ENCODE measurements around the gene PCID2. TPM values are rescaled to one million over a fixed set of nuclear protein-coding genes. Genes with fewer than 3 reads are reported as not detected.

Gene PCID2
- total RNA-seq, 1 donor from 2014 or later: 44.9 TPM

DNA sequence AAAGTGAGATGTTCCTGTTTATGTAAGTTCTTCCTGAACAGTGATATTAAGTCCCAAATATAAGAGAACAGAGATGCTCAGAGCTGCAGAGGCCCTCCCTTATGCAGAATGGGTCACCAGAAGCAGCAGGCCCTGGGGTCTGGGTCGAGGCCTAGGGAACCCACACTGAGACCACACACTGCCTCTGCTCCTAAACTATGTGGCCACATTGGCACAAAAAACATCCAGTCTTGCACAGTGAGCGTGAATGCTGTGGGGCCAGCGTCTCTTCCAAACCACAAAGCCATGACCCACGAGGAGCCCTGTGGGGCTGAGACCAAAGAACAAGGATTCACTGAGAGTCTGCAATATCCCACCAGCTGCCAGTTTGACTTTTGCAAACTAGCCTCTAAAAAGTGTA, 26.4 kb downstream of the PCID2 start:
- Histone ChIP-seq H3K4me1 (no peaks in the 10 kb centered on the region), H3K36me3 (peaks cover 0 to 64% of the 10 kb centered on the region in 2 donors), H3K27ac (no peak overlapping the region), H3K4me3 (no peak overlapping the region), H3K27me3 (no peaks in the 10 kb centered on the region), H3K9me3 (no peaks in the 10 kb centered on the region)
- TF ChIP-seq, protein P1, sequence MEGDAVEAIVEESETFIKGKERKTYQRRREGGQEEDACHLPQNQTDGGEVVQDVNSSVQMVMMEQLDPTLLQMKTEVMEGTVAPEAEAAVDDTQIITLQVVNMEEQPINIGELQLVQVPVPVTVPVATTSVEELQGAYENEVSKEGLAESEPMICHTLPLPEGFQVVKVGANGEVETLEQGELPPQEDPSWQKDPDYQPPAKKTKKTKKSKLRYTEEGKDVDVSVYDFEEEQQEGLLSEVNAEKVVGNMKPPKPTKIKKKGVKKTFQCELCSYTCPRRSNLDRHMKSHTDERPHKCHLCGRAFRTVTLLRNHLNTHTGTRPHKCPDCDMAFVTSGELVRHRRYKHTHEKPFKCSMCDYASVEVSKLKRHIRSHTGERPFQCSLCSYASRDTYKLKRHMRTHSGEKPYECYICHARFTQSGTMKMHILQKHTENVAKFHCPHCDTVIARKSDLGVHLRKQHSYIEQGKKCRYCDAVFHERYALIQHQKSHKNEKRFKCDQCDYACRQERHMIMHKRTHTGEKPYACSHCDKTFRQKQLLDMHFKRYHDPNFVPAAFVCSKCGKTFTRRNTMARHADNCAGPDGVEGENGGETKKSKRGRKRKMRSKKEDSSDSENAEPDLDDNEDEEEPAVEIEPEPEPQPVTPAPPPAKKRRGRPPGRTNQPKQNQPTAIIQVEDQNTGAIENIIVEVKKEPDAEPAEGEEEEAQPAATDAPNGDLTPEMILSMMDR (IDR thresholded peaks at IDR 0.05): no peak
- TF ChIP-seq POLR2AphosphoS5 (IDR thresholded peaks at IDR 0.05; ENCODE audit: insufficient read depth in 1 of 2, low read depth in 1 of 2) (no peak), POLR2A (IDR thresholded peaks at IDR 0.05) (no peak)
- DNase-seq (ENCODE audit: extremely low spot score in 2 of 2): no peak
- intact Hi-C loops (cut with DNase I): no loop called here

DNA sequence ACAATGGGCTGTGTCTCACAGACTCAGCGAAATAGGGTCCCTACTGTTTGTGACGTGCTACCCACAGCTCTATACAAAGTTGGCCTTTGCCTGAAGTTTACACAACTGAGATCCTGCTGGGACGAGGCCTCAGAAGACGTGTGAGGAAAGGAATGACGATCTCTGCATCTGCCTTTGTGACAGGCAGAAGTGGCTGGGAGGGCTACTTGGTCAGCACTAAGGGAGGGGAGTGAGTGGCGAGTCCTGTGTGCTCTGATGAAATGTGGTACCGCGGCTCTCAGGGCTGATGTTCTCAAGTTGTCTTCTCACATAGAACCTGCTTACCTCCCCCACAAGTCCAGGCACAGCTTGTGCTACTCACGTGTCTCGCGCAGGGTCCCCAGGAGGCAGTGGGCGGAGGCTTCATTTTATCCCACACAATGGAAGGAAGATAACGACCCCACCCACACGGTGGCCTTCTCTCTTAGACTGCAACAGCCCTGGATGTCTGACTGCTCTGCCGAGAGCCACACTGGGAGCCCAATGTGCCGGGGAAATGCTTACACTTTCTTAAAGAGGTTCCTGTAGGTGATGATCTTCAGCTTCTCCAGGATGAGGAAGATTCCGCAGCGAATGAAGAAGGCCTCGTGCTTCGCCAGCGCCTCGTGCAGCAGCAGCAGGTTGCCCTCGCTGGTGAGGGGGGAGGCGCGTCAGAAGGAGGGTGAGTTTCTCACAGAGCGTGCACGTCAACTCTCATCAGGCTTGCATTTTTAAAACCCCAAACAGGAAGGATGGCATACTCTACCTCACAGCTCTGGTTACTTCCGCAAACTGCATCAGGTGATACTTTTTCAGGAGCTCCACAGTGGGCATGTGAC, 28.9 kb downstream of the PCID2 start:
- no peaks in the 10 kb centered on the region for H3K27me3 ChIP-seq
- intact Hi-C loops (cut with DNase I): no loop called here
- no peaks in the 10 kb centered on the region for H3K9me3 ChIP-seq
- TF ChIP-seq POLR2A (IDR thresholded peaks at IDR 0.05) (no peak), POLR2AphosphoS5 (IDR thresholded peaks at IDR 0.05; ENCODE audit: insufficient read depth in 1 of 2, low read depth in 1 of 2) (no peak)
- TF ChIP-seq, protein P1 (IDR thresholded peaks at IDR 0.05): no peak
- H3K4me3 ChIP-seq: no peak overlapping the region
- peak in 1 of 2 donors; percentile 58 for DNase-seq (ENCODE audit: extremely low spot score in 2 of 2)
- H3K27ac ChIP-seq: no peak overlapping the region
- H3K4me1 ChIP-seq: no peaks in the 10 kb centered on the region
- H3K36me3 ChIP-seq: peaks cover 0 to 80% of the 10 kb centered on the region in 2 donors

DNA sequence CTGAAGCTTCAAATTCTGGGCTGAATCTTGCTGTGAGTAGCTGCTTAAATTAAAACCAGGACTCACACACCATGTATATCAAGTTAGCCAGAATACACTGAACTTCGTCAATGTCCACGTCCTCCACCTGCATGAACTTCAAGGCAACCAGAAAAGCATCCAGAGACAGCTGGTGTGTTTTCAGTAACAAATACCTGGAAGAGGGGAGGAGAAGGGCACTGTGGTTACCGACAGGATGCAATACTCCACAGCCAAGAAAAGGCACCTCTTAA, 29.6 kb downstream of the PCID2 start:
- TF ChIP-seq POLR2A (IDR thresholded peaks at IDR 0.05): no peak
- TF ChIP-seq, protein P1 (IDR thresholded peaks at IDR 0.05): no peak
- TF ChIP-seq POLR2AphosphoS5 (IDR thresholded peaks at IDR 0.05; ENCODE audit: insufficient read depth in 1 of 2, low read depth in 1 of 2): no peak
- Histone ChIP-seq H3K27me3 (no peaks in the 10 kb centered on the region), H3K27ac (no peak overlapping the region), H3K4me1 (no peaks in the 10 kb centered on the region), H3K4me3 (no peak overlapping the region), H3K9me3 (no peaks in the 10 kb centered on the region), H3K36me3 (peaks cover 0 to 77% of the 10 kb centered on the region in 2 donors)
- no peak for DNase-seq (ENCODE audit: extremely low spot score in 2 of 2)
- intact Hi-C loops (cut with DNase I): no loop called here

DNA sequence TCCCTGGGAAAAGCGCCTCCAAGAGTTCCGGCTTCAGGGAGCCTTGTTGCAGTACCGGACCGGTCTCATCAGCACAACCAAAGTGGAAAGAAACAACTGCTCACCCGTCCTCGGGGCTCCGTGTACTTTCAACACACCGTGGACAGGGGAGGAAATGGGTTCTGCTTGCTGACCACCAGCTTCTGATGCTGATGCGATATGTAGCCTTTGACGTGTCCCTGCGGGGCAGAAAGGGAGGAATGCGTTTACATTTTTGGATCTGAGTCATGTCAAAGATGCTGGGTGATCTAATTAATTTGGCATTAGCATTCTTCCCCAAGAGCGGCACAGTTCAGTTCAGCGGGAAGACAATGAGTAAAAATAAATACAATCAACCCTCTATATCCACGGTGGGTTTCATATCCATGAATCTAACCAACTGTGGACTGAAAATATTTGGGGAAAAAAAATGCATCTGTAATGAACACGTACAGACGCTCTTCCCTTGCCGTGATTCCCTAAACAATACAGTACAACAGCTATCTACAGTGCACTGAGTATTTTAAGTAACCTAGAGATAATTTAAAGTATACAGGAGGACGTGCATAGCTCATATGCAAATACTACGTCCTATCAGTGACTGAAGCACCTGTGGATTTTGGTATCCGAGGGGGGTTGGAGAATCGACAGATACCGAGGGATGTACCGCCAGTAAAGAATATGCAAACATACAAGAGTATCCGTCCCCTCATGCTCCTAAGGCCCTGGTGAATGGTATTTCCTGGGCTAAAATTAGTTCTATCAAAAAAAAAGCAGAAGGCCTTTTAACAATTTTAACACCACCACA, 30.2 kb downstream of the PCID2 start:
- Histone ChIP-seq H3K36me3 (peaks cover 0 to 72% of the 10 kb centered on the region in 2 donors), H3K4me3 (no peak overlapping the region), H3K27me3 (no peaks in the 10 kb centered on the region), H3K9me3 (no peaks in the 10 kb centered on the region), H3K27ac (no peak overlapping the region), H3K4me1 (no peaks in the 10 kb centered on the region)
- TF ChIP-seq, protein P1 (IDR thresholded peaks at IDR 0.05): no peak
- TF ChIP-seq POLR2AphosphoS5 (IDR thresholded peaks at IDR 0.05; ENCODE audit: insufficient read depth in 1 of 2, low read depth in 1 of 2): no peak
- no peak for TF ChIP-seq POLR2A (IDR thresholded peaks at IDR 0.05)
- intact Hi-C loops (cut with DNase I): no loop called here
- peak in 1 of 2 donors; percentile 25 for DNase-seq (ENCODE audit: extremely low spot score in 2 of 2)
